ACHN (cell line): ENCODE data around the gene PLEKHS1.
"Not testable (repeated sequence)": the region's sequence is repeated elsewhere in the genome, so short reads cannot be mapped to it uniquely, and the experiment has no call there.

Experiments
- DNase-seq: peaks from one replicate; pipeline ENCODE4 v3.0.0-alpha.2; 2015
- in situ Hi-C: cut with HindIII; loops from 2 replicates; pipeline ENCODE4 v1.10.0; 2017; ENCODE audit warnings: low sequenced_read_pairs, low pct_ligation_motif_present, low pct_unique_long_range_greater_than_20kb

PLEKHS1 gene

GRCh38 chr10:113775686-113776294, 24.3 kb downstream of the PLEKHS1 start:
- DNase-seq: no peak
- in situ Hi-C loops: loop anchor here (25.0 kb wide), 1 partner anchor 337 kb away; no protein-coding TSS in a partner anchor

GRCh38 chr10:113776553-113776952, 25.1 kb downstream of the PLEKHS1 start:
- no peak for DNase-seq
- in situ Hi-C loops: loop anchor here (25.0 kb wide), 1 partner anchor 336 kb away; no protein-coding TSS in a partner anchor

DNA sequence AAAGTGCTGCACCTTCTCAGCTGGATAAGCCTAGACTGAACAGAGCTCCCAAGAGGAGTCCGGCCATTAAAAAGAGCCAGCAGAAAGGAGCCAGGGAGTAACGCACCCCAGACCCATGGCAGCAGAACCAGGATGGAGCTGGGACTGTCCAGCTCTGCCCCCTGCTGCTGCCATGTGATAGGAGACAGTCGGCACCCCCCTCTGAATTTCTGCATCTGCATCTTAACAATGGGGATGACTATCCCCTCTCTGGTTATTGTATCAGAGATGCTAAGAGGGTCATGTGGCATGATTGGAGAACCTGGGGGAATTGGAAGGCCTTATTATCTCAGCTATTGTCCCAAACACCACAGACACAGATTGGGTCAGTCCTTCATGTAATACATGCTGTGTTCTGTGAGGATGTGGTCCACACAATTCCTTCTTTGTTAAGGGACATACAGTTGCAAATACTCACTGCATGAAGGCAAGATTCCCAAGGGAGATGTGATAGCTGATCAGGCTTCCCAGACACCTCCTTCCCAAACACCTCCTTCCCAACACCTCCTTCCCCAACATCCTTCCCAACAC, 29.3 kb downstream of the PLEKHS1 start:
- DNase-seq: no peak
- in situ Hi-C loops: loop anchor here (25.0 kb wide), 1 partner anchor 332 kb away; no protein-coding TSS in a partner anchor

DNA sequence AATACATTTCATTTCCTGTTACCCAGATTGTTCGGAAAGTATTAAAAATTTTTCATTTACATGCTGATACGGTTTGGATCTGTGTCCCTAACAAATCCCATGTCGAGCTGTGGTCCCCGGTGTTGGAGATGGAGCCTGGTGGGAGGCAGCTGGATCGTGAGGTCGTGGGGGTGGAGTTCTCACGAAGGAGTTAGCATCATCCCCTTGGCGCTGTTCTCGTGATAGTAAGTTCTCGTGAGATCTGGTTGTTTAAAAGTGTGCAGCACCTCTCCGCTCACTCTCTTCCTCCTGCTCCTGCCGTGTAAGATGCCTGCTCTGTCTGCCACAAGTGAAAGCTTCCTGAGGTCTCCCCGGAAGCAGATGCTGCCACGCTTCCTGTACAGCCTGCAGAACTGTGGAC, 30.9 kb downstream of the PLEKHS1 start:
- in situ Hi-C loops: loop anchor here (25.0 kb wide), 1 partner anchor 330 kb away; no protein-coding TSS in a partner anchor
- DNase-seq: no peak

- in situ Hi-C loops: loop anchor here (25.0 kb wide), 1 partner anchor 329 kb away; no protein-coding TSS in a partner anchor
Measured at GRCh38 chr10:113782986-113783704, 31.7 kb downstream of the PLEKHS1 start.

DNA sequence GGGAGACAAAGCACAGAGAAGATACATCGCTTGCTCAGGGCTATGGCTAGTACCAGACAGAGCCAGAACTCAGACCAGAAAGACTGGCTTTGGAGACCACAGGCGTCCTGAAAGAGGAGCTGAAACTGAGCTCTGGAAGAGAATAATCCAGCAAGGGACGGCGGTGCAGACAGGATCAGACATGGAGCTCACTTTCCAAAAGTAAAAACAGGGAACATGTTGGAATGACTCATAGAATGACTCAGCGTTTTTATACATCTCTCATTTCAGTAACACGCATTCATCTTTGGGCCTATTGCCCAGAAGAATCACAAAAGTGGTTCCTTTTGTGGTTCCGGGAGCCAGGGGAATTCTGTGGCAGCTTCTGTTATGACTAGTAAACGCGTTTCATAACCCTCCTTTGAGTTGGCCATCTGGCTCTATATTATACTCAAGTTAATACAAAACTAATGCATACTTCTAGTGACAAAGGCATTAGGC, 37.2 kb downstream of the PLEKHS1 start:
- in situ Hi-C loops: loop anchor here (25.0 kb wide), 1 partner anchor 324 kb away; no protein-coding TSS in a partner anchor
- peak; percentile 74 for DNase-seq

More at GRCh38 chr10:113782986-113783704, 31.7 kb downstream of the PLEKHS1 start:
- DNase-seq: no peak

DNA sequence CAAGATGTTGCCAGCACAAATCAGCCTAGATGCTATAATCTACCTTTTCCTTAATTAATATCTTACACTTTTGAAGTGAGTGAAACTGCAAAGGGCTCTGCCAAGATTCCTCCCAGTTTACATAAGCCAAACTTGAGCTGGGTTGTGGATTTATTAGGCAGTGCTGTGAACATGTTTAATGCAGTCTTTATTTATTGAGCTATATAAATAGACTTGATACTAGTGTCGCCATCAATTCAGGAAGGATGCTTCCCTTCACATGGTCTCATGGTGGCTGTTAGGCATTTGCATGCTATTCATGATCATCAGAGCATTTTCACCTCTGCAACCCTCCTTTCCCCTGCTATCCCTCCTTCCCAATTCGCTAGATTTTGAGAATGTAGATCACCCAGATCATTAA, 40.2 kb downstream of the PLEKHS1 start:
- in situ Hi-C loops: loop anchor here (25.0 kb wide), 1 partner anchor 321 kb away; no protein-coding TSS in a partner anchor
- DNase-seq: no peak

DNA sequence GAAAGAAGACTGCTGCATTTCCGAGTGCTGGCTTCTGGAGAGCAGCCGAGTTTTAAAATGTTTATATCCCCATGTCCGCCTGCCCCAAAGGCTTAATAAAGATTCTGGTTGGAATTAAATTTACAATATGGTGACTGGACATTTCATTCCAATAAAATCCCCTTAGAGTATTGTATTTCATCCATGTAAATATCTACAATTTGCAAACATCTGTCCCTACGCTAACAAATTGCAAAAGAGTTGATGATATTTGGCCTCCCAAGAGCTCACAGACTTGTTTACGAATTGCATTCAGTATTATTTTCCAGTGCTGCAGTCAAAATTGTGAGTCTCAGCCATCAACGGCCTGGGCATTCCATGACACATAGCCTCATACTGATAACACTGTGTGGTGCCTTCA, 50.1 kb downstream of the PLEKHS1 start:
- in situ Hi-C loops: no loop called here
- no peak for DNase-seq

GRCh38 chr10:113802997-113803396, 51.5 kb downstream of the PLEKHS1 start:
- no peak for DNase-seq
- in situ Hi-C loops: no loop called here

DNA sequence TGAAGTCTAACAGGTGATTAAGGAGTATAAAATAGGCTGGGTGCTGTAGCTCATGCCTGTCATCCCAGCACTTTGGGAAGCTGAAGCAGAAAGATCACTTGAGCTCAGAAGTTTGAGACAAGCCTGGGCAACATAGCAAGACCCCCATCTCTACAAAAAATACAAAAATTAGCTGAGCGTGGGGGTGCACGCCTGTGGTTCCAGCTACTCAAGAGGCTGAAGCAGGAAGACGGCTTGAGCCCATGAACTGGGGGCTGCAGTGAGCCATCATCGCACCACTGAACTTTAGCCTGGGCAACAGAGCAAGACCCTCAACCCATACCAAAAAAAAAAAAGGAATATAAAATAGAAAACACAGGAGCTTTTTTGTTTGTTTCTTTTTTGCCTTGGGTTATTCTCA, 55.0 kb downstream of the PLEKHS1 start:
- in situ Hi-C loops: no loop called here
- no peak for DNase-seq

GRCh38 chr10:113808168-113808567, 56.7 kb downstream of the PLEKHS1 start:
- no peak for DNase-seq
- in situ Hi-C loops: no loop called here

DNA sequence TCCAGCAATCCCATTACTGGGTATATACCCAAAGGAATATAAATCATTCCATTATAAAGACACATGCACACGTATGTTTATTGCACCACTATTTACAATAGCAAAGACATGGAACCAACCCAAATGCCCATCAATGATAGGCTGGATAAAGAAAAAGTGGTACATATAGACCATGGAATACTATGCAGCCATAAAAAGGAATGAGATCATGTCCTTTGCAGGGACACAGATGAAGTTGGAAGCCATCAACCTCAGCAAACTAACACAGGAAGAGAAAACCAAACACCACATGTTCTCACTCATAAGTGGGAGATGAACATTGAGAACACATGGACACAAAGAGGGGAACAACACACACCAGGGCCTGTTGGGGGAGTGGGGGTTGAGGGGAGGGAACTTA, 63.2 kb downstream of the PLEKHS1 start:
- DNase-seq, in situ Hi-C loops: not testable (repeated sequence)

- DNase-seq: no peak
- in situ Hi-C loops: no loop called here
Measured at GRCh38 chr10:113819989-113820388, 68.5 kb downstream of the PLEKHS1 start.

DNA sequence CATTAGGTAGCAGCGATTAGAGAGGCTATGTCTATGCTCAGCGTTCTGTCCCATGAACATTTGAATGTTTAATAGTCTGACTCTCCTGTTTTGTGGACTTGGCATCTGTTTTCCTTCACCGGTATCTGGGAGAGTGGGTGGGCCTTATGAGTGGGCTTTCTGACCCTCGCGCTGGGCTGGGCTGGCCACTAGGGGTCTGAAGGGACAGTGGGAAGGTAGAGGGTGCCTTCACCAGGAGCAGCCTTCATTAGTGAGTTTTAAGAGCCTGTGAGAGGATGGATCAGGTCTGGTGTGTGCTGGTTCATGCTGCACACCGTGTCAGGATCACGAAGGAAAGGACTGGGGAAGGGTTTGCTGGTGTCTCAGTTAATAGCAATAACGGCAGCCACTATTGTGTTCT, 69.0 kb downstream of the PLEKHS1 start:
- no peak for DNase-seq
- in situ Hi-C loops: no loop called here

DNA sequence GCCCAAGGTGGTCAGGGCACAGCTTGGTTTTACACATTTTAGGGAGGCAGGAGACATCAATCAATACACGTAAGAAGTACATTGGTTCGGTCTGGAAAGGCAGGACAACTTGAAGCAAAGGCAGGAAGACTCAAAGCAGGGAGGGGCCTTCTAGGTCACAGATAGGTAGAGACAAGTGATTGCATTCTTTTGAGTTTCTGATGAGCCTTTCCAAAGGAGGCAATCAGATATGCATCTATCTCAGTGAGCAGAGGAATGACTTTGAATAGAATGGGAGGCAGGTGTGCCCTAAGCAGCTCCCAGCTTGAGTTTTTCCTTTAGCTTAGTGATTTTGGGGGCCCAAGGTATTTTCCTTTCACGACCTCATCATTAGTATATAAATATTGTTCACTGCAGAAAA, 69.8 kb downstream of the PLEKHS1 start:
- DNase-seq, in situ Hi-C loops: not testable (repeated sequence)

DNA sequence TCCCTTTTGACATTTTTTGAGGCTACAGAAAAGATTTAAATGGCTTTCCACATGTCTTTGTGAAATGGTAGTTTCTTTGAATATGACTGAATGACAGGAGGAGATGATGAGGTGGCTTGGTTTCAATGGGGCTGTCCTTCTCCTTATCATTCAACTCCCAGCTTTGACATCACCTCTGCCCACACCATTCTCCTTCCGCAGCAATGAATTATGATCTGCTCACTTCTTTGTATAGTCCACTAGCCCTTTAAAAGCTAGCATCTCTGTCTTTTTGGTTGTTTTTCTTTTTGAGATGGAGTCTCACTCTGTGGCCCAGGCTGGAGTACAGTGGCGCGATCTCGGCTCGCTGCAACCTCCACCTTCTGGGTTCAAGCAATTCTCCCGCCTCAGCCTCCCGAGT, 70.7 kb downstream of the PLEKHS1 start:
- in situ Hi-C loops: no loop called here
- DNase-seq: no peak

DNA sequence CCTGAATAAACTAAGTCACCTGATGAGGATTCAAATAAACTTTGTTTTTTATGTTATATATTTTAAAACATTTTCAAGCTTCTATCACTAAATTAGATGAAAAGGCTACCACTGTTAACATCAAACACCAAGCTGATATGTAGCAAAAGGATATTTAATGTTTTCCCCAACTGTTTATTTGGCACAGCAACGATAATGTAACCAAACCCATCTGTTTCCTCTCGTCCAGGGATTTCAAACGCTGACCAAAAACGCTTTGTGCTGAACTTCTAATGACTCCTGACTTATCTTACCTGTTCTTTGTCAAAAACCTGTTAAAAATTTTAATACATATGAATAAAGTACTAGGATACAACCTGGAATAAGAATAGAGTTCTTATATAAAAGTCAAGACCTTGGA, 71.9 kb downstream of the PLEKHS1 start:
- DNase-seq: no peak
- in situ Hi-C loops: no loop called here

- no peak for DNase-seq
- in situ Hi-C loops: no loop called here
Measured at GRCh38 chr10:113825791-113826190, 74.3 kb downstream of the PLEKHS1 start.

- in situ Hi-C loops, DNase-seq: not testable (repeated sequence)
Measured at GRCh38 chr10:113828567-113828966, 77.1 kb downstream of the PLEKHS1 start.
